K562 (cell line): ENCODE measurements around the gene TTC9C. TPM values are rescaled to one million over a fixed set of nuclear protein-coding genes. Genes with fewer than 3 reads are reported as not detected.

Source experiments
- AFF4 ChIP-seq: sonication (generic); formaldehyde crosslinking; IDR thresholded peaks from 2 replicates; pipeline ENCODE4 v1.8.0; 2023; ENCODE audit warnings: mild to moderate bottlenecking, missing genetic modification reagents
- C11orf30 ChIP-seq: fragments of 450-650 bp; IDR thresholded peaks from 2 replicates; pipeline ENCODE4 v1.6.1; 2016; ENCODE audit warnings: low read depth, mild to moderate bottlenecking
- CBX2 ChIP-seq: fragments of 200-600 bp; sonication (generic); IDR thresholded peaks from one replicate; pipeline ENCODE4 v1.6.1; 2012; ENCODE audit warnings: mild to moderate bottlenecking, low read length, inconsistent platforms; ENCODE audit not compliant: insufficient read depth, poor library complexity, severe bottlenecking
- CBX5 ChIP-seq: IDR thresholded peaks from 2 replicates; pipeline ENCODE4 v1.6.1; 2014; ENCODE audit warnings: low read depth, borderline replicate concordance
- CHD2 ChIP-seq: IDR thresholded peaks from 2 replicates; pipeline ENCODE4 v1.6.1; 2011; ENCODE audit warnings: low read depth, low read length
- CREB3L1 ChIP-seq: fragments of 450-650 bp; IDR thresholded peaks from 2 replicates; pipeline ENCODE4 v1.6.1; 2014; ENCODE audit warnings: low read depth, mild to moderate bottlenecking, moderate library complexity, borderline replicate concordance
- ELK1 ChIP-seq: sonication (generic); formaldehyde crosslinking; IDR thresholded peaks from 2 replicates; pipeline ENCODE4 v1.8.1; 2022; ENCODE audit warnings: missing genetic modification reagents
- ESRRB ChIP-seq: fragments of 250-450 bp; sonication (Bioruptor Pico); IDR thresholded peaks from 2 replicates; pipeline ENCODE4 v1.5.0; 2020; ENCODE audit warnings: mild to moderate bottlenecking, moderate library complexity, borderline replicate concordance
- FOXA3 ChIP-seq, 2 experiments: fragments of 450-650 bp in 1 of 2; sonication (generic) in 1 of 2; formaldehyde crosslinking; IDR thresholded peaks in 1 of 2; conservative IDR thresholded peaks in 1 of 2; 2 replicates each; pipeline versions ENCODE4 v1.4.0 to v1.8.0; 2020 to 2022; ENCODE audit warnings: mild to moderate bottlenecking in 2 of 2, missing genetic modification reagents in 1 of 2
- FOXJ2 ChIP-seq: fragments of 200-800 bp; sonication (Bioruptor generic); IDR thresholded peaks from 2 replicates; pipeline ENCODE4 v1.6.1; 2016; ENCODE audit warnings: missing genetic modification characterization, missing compliant biosample characterization
- GTF2F1 ChIP-seq: IDR thresholded peaks from 2 replicates; pipeline ENCODE4 v1.6.1; 2011; ENCODE audit warnings: low read depth, low read length, improper control_type of control experiment
- HCFC1 ChIP-seq: IDR thresholded peaks from 2 replicates; pipeline ENCODE4 v1.6.1; 2012; ENCODE audit warnings: low read depth, low read length, improper control_type of control experiment
- HDAC3 ChIP-seq: fragments of 450-650 bp; IDR thresholded peaks from 2 replicates; pipeline ENCODE4 v1.6.1; 2018; ENCODE audit warnings: borderline replicate concordance, mild to moderate bottlenecking, moderate library complexity; ENCODE audit not compliant: partially characterized antibody
- HLTF ChIP-seq: fragments of 450-650 bp; IDR thresholded peaks from 2 replicates; pipeline ENCODE4 v1.6.1; 2016
- L3MBTL2 ChIP-seq: fragments of 450-650 bp; IDR thresholded peaks from 2 replicates; pipeline ENCODE4 v1.6.1; 2016; ENCODE audit warnings: mild to moderate bottlenecking, moderate library complexity
- NEUROD1 ChIP-seq: fragments of 150-350 bp; IDR thresholded peaks from 2 replicates; pipeline ENCODE4 v1.6.1; 2014; ENCODE audit warnings: borderline replicate concordance, low read length, low read depth; ENCODE audit not compliant: partially characterized antibody
- PHF20 ChIP-seq: fragments of 450-650 bp; IDR thresholded peaks from 2 replicates; pipeline ENCODE4 v1.6.1; 2018; ENCODE audit not compliant: partially characterized antibody
- POLR2G ChIP-seq: fragments of 200-400 bp; formaldehyde crosslinking; IDR thresholded peaks from 2 replicates; pipeline ENCODE4 v1.6.1; 2017; ENCODE audit warnings: low read depth, mild to moderate bottlenecking, antibody characterized with exemption, low read length, moderate library complexity
- POLR3A ChIP-seq: IDR thresholded peaks from 2 replicates; pipeline ENCODE4 v1.6.1; 2011; ENCODE audit warnings: borderline replicate concordance, mild to moderate bottlenecking, moderate library complexity; ENCODE audit not compliant: insufficient read length, insufficient read depth; ENCODE audit errors: extremely low read depth
- TAF9B ChIP-seq: fragments of 450-650 bp; IDR thresholded peaks from 2 replicates; pipeline ENCODE4 v1.6.1; 2018; ENCODE audit warnings: mild to moderate bottlenecking; ENCODE audit not compliant: partially characterized antibody
- ZC3H4 ChIP-seq: sonication (generic); formaldehyde crosslinking; IDR thresholded peaks from 2 replicates; pipeline ENCODE4 v1.9.0; 2021; ENCODE audit warnings: missing genetic modification reagents, borderline replicate concordance
- ZC3H8 ChIP-seq: fragments of 450-650 bp; IDR thresholded peaks from 2 replicates; pipeline ENCODE4 v1.6.1; 2017
- polyA plus RNA-seq, 8 experiments: library from polyadenylated mRNA; depleted of rRNA in 4 of 8; stranded (reverse) in 5 of 8; unstranded in 3 of 8; fragments of >200 nt; fragmentation: Nextera tagmentation in 2 of 8; fragmentation: Illumina TruSeq in 1 of 8; extraction: Ambion mirVana in 2 of 8; extraction: Trizol in 1 of 8; gene quantifications; 2 replicates each; pipeline versions ENCODE4 v1.2.1 to v1.2.3, GENCODE V29; 2011 to 2014; ENCODE audit warnings: inconsistent platforms in 1 of 8, missing spikeins in 1 of 8
- total RNA-seq, 7 experiments: library from RNA; depleted of rRNA in 6 of 7; stranded (reverse); fragments of >200 nt in 6 of 7; fragmentation: Illumina TruSeq in 2 of 7; extraction: Trizol in 2 of 7; gene quantifications; 2 replicates each; pipeline versions ENCODE4 v1.2.1 to v1.2.3, GENCODE V29; 2011 to 2021; ENCODE audit warnings: low replicate concordance in 1 of 7

Gene TTC9C
- total and polyA plus RNA-seq, 9 of the 15 experiments (the other 6 are each of a cell fraction or from before 2014, with no cell fraction given): 32.8 to 59.0 (median 37.1) TPM

- no peak for TF ChIP-seq ELK1
- no peak for TF ChIP-seq POLR3A
- no peak for TF ChIP-seq ZC3H8
- TF ChIP-seq CBX2: no peak
- no peak for TF ChIP-seq CBX5
- peak; percentile 91 for TF ChIP-seq PHF20
- TF ChIP-seq CHD2: peak; percentile 38; the same call in 1 of the 2 replicates
- 0 out of 2 replicates have a peak, but pooled peaks have one; percentile 15 for TF ChIP-seq GTF2F1
- peak; percentile 15; the same call in 1 of the 2 replicates for TF ChIP-seq L3MBTL2
- TF ChIP-seq ZC3H4 (CRISPR knock-in tag): no peak
- TF ChIP-seq CREB3L1: peak; percentile 35; the same call in 1 of the 2 replicates
- TF ChIP-seq HCFC1: peak; percentile 64
- 0 out of 2 replicates have a peak, but pooled peaks have one; percentile 61 for TF ChIP-seq FOXJ2 (tag)
- 0 out of 2 replicates have a peak, but pooled peaks have one; percentile 49 for TF ChIP-seq AFF4 (CRISPR knock-in tag)
- TF ChIP-seq ESRRB (CRISPR knock-in tag): no peak
- TF ChIP-seq POLR2G: no peak
- peak; percentile 67 for TF ChIP-seq C11orf30
- peak; percentile 49 for TF ChIP-seq TAF9B
- TF ChIP-seq HDAC3: peak; percentile 14
- peak in 1 of 2 experiments; percentile 48; a peak in 1 of 4 replicates for TF ChIP-seq FOXA3 (CRISPR knock-in tag; conservative IDR thresholded peaks at IDR 0.05 in 1 of 2, IDR thresholded peaks at IDR 0.05 in 1 of 2)
- no peak for TF ChIP-seq HLTF
- no peak for TF ChIP-seq NEUROD1
These were observed at the start of gene TTC9C (continued) for GRCh38 chr11:62728171-62728988.
